HEK293 (cell line): ENCODE results near the gene KCNQ1.

Experiments
- CTCF ChIA-PET: fragments of 350-600 bp; formaldehyde crosslinking; extraction: SDS; loops from one replicate; lab custom pipeline; 2021; ENCODE audit warnings: antibody characterized with exemption; lab: Yijun Ruan, JAX
- POLR2A ChIA-PET: fragments of 300-600 bp; formaldehyde crosslinking; extraction: SDS; loops from one replicate; lab custom pipeline; 2020; ENCODE audit warnings: antibody characterized with exemption, inconsistent platforms; lab: Yijun Ruan, JAX
- H3K27ac ChIP-seq: fragments of 200-500 bp; sonication (Bioruptor generic); 2 replicates; pipeline ENCODE4 v1.5.1; 2014; ENCODE audit warnings: low read depth, low read length, control low read depth, inconsistent platforms; ENCODE audit errors: extremely low read depth
- H3K36me3 ChIP-seq, 2 experiments: fragments of 200-500 bp in 1 of 2; sonication (Bioruptor generic) in 1 of 2; 1 replicate in 1 of 2; 2 replicates in 1 of 2; pipeline ENCODE4 v1.5.1; 2014 to 2017; ENCODE audit warnings: inconsistent platforms in 2 of 2, low read length in 2 of 2; ENCODE audit not compliant: control insufficient read depth in 2 of 2, insufficient read depth in 1 of 2
- H3K4me1 ChIP-seq: fragments of 200-500 bp; sonication (Bioruptor generic); 2 replicates; pipeline ENCODE4 v1.5.1; 2014; ENCODE audit warnings: mild to moderate bottlenecking, low read length, inconsistent platforms; ENCODE audit not compliant: control insufficient read depth, insufficient read depth
- H3K4me3 ChIP-seq: 2 replicates; pipeline ENCODE4 v1.5.1; 2011; ENCODE audit warnings: low read depth, mild to moderate bottlenecking, control low read depth, low read length, moderate library complexity
- H3K9me3 ChIP-seq: fragments of 200-500 bp; sonication (Bioruptor generic); 2 replicates; pipeline ENCODE4 v1.5.1; 2014; ENCODE audit warnings: low read depth, low read length, inconsistent platforms; ENCODE audit not compliant: control insufficient read depth, insufficient read depth
- GLIS1 ChIP-seq: fragments of 450-650 bp; formaldehyde crosslinking; IDR thresholded peaks from 2 replicates; pipeline ENCODE4 v1.5.1; 2016; ENCODE audit warnings: missing biosample characterization, missing genetic modification characterization
- KLF8 ChIP-seq: fragments of 450-650 bp; formaldehyde crosslinking; IDR thresholded peaks from 2 replicates; pipeline ENCODE4 v1.5.1; 2016; ENCODE audit warnings: missing biosample characterization, missing genetic modification characterization
- SP7 ChIP-seq: fragments of 450-650 bp; formaldehyde crosslinking; IDR thresholded peaks from 2 replicates; pipeline ENCODE4 v1.5.1; 2016; ENCODE audit warnings: missing biosample characterization, missing genetic modification characterization
- ZFHX2 ChIP-seq: fragments of 450-650 bp; formaldehyde crosslinking; conservative IDR thresholded peaks from 2 replicates; pipeline ENCODE4 v1.5.1; 2016; ENCODE audit warnings: missing biosample characterization, missing genetic modification characterization
- ZNF157 ChIP-seq: fragments of 450-650 bp; formaldehyde crosslinking; IDR thresholded peaks from 2 replicates; pipeline ENCODE4 v1.5.1; 2016; ENCODE audit warnings: missing biosample characterization, missing genetic modification characterization
- ZNF19 ChIP-seq: fragments of 450-650 bp; formaldehyde crosslinking; IDR thresholded peaks from 2 replicates; pipeline ENCODE4; 2016; ENCODE audit warnings: missing biosample characterization, missing genetic modification characterization, low read depth
- ZNF266 ChIP-seq: fragments of 450-650 bp; formaldehyde crosslinking; IDR thresholded peaks from 2 replicates; pipeline ENCODE4 v1.5.1; 2016; ENCODE audit warnings: missing biosample characterization, missing genetic modification characterization, low read depth
- ZNF433 ChIP-seq: fragments of 450-650 bp; formaldehyde crosslinking; IDR thresholded peaks from 2 replicates; pipeline ENCODE4 v1.5.1; 2016; ENCODE audit warnings: missing biosample characterization, missing genetic modification characterization, low read depth
- ZNF514 ChIP-seq: fragments of 450-650 bp; formaldehyde crosslinking; IDR thresholded peaks from 2 replicates; pipeline ENCODE4 v1.5.1; 2016; ENCODE audit warnings: missing biosample characterization, missing genetic modification characterization
- ZNF571 ChIP-seq: fragments of 450-650 bp; formaldehyde crosslinking; IDR thresholded peaks from 2 replicates; pipeline ENCODE4 v1.5.0; 2017; ENCODE audit warnings: missing biosample characterization, missing genetic modification characterization
- ZNF654 ChIP-seq: fragments of 450-650 bp; formaldehyde crosslinking; IDR thresholded peaks from 2 replicates; pipeline ENCODE4 v1.5.1; 2016; ENCODE audit warnings: low read depth, missing biosample characterization, missing genetic modification characterization
- ZNF777 ChIP-seq: fragments of 450-650 bp; formaldehyde crosslinking; IDR thresholded peaks from 2 replicates; pipeline ENCODE4 v1.5.1; 2017; ENCODE audit warnings: missing biosample characterization, missing genetic modification characterization, borderline replicate concordance
- TF ChIP-seq, protein P1 (sequence below): sonication (generic); formaldehyde crosslinking; IDR thresholded peaks from 2 replicates; pipeline ENCODE4 v1.8.1; 2022; ENCODE audit warnings: mild to moderate bottlenecking, moderate library complexity, missing genetic modification reagents
- TF ChIP-seq, protein P2 (sequence below): fragments of 450-650 bp; formaldehyde crosslinking; IDR thresholded peaks from 2 replicates; pipeline ENCODE4 v1.5.1; 2016; ENCODE audit warnings: missing biosample characterization, missing genetic modification characterization
- TF ChIP-seq, protein P3 (sequence below): fragments of 450-650 bp; formaldehyde crosslinking; IDR thresholded peaks from 2 replicates; pipeline ENCODE4 v1.5.1; 2016; ENCODE audit warnings: missing biosample characterization, missing genetic modification characterization
- TF ChIP-seq, protein P4 (sequence below): fragments of 450-650 bp; formaldehyde crosslinking; IDR thresholded peaks from 2 replicates; pipeline ENCODE4 v1.5.1; 2016; ENCODE audit warnings: missing biosample characterization, missing genetic modification characterization
- TF ChIP-seq, protein P5 (sequence below): fragments of 450-650 bp; formaldehyde crosslinking; IDR thresholded peaks from 2 replicates; pipeline ENCODE4 v1.5.1; 2016; ENCODE audit warnings: missing biosample characterization, missing genetic modification characterization
- TF ChIP-seq, protein P6 (sequence below): fragments of 450-650 bp; formaldehyde crosslinking; IDR thresholded peaks from 2 replicates; pipeline ENCODE4 v1.5.1; 2017; ENCODE audit warnings: missing biosample characterization, missing genetic modification characterization
- TF ChIP-seq, protein P7 (sequence below): fragments of 450-650 bp; formaldehyde crosslinking; IDR thresholded peaks from 2 replicates; pipeline ENCODE4 v1.5.1; 2016; ENCODE audit warnings: missing biosample characterization, missing genetic modification characterization

The KCNQ1 gene

DNA sequence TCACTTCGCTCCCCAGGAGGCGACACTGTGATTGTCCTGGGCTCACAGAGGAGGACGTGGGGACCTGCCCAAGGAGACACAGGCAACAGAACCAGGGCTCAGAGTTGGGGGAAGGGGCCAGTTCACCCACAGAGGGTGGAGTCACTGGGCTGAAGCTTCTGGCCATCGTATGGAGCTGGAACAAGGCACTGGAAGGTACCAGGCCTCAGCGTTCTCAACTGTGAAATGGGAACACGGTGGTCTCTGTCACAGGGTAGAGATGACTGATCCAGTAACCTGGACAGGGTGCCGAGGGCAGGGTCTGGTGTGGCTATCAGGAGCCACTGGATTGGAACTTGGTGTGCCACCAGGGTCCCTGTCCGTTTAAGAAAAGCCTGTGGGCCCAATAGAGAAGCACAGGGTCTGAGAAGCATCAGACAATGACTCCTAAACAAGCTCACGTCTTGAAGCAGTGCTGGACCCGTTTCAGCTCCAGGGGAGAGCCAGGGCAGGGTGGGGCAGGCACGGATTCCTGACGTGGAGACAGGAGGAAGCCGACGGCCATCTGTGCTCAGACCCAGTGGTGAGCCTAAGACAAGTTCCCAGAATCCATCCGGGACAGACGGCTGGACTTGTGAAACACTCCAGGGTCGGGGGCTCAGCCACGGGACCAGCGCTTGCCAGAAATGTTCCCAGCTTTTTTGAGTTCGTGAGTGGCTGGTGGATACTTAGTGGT, 280.0 kb downstream of the KCNQ1 start:
- Histone ChIP-seq H3K27ac (no peak overlapping the region), H3K4me1 (peaks cover 7% of the 10 kb centered on the region), H3K4me3 (no peak overlapping the region), H3K36me3 (no peaks in the 10 kb centered on the region), H3K9me3 (no peaks in the 10 kb centered on the region)
- TF ChIP-seq ZNF571 (no peak), ZNF157 (tag by site-specific recombination) (no peak), ZNF19 (tag by site-specific recombination) (no peak), SP7 (tag by site-specific recombination) (no peak), ZNF777 (tag by site-specific recombination) (no peak), GLIS1 (tag by site-specific recombination) (no peak), ZNF514 (tag by site-specific recombination) (no peak), ZFHX2 (tag by site-specific recombination) (no peak), ZNF266 (tag by site-specific recombination) (no peak), ZNF654 (tag by site-specific recombination) (no peak), ZNF433 (tag by site-specific recombination) (no peak), KLF8 (tag by site-specific recombination) (no peak)
- TF ChIP-seq, protein P1, sequence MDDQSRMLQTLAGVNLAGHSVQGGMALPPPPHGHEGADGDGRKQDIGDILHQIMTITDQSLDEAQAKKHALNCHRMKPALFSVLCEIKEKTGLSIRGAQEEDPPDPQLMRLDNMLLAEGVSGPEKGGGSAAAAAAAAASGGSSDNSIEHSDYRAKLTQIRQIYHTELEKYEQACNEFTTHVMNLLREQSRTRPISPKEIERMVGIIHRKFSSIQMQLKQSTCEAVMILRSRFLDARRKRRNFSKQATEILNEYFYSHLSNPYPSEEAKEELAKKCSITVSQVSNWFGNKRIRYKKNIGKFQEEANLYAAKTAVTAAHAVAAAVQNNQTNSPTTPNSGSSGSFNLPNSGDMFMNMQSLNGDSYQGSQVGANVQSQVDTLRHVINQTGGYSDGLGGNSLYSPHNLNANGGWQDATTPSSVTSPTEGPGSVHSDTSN (CRISPR knock-in tag): no peak
- TF ChIP-seq, protein P2, sequence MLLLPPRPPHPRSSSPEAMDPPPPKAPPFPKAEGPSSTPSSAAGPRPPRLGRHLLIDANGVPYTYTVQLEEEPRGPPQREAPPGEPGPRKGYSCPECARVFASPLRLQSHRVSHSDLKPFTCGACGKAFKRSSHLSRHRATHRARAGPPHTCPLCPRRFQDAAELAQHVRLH (tag by site-specific recombination): no peak
- TF ChIP-seq, protein P3, sequence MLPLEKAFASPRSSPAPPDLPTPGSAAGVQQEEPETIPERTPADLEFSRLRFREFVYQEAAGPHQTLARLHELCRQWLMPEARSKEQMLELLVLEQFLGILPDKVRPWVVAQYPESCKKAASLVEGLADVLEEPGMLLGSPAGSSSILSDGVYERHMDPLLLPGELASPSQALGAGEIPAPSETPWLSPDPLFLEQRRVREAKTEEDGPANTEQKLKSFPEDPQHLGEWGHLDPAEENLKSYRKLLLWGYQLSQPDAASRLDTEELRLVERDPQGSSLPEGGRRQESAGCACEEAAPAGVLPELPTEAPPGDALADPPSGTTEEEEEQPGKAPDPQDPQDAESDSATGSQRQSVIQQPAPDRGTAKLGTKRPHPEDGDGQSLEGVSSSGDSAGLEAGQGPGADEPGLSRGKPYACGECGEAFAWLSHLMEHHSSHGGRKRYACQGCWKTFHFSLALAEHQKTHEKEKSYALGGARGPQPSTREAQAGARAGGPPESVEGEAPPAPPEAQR: no peak
- TF ChIP-seq, protein P4, sequence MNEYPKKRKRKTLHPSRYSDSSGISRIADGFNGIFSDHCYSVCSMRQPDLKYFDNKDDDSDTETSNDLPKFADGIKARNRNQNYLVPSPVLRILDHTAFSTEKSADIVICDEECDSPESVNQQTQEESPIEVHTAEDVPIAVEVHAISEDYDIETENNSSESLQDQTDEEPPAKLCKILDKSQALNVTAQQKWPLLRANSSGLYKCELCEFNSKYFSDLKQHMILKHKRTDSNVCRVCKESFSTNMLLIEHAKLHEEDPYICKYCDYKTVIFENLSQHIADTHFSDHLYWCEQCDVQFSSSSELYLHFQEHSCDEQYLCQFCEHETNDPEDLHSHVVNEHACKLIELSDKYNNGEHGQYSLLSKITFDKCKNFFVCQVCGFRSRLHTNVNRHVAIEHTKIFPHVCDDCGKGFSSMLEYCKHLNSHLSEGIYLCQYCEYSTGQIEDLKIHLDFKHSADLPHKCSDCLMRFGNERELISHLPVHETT (tag by site-specific recombination): no peak
- TF ChIP-seq, protein P5, sequence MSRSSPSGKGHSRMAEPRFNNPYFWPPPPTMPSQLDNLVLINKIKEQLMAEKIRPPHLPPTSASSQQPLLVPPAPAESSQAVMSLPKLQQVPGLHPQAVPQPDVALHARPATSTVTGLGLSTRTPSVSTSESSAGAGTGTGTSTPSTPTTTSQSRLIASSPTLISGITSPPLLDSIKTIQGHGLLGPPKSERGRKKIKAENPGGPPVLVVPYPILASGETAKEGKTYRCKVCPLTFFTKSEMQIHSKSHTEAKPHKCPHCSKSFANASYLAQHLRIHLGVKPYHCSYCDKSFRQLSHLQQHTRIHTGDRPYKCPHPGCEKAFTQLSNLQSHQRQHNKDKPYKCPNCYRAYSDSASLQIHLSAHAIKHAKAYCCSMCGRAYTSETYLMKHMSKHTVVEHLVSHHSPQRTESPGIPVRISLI: no peak
- TF ChIP-seq, protein P6, sequence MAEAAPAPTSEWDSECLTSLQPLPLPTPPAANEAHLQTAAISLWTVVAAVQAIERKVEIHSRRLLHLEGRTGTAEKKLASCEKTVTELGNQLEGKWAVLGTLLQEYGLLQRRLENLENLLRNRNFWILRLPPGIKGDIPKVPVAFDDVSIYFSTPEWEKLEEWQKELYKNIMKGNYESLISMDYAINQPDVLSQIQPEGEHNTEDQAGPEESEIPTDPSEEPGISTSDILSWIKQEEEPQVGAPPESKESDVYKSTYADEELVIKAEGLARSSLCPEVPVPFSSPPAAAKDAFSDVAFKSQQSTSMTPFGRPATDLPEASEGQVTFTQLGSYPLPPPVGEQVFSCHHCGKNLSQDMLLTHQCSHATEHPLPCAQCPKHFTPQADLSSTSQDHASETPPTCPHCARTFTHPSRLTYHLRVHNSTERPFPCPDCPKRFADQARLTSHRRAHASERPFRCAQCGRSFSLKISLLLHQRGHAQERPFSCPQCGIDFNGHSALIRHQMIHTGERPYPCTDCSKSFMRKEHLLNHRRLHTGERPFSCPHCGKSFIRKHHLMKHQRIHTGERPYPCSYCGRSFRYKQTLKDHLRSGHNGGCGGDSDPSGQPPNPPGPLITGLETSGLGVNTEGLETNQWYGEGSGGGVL (tag by site-specific recombination): no peak
- TF ChIP-seq, protein P7, sequence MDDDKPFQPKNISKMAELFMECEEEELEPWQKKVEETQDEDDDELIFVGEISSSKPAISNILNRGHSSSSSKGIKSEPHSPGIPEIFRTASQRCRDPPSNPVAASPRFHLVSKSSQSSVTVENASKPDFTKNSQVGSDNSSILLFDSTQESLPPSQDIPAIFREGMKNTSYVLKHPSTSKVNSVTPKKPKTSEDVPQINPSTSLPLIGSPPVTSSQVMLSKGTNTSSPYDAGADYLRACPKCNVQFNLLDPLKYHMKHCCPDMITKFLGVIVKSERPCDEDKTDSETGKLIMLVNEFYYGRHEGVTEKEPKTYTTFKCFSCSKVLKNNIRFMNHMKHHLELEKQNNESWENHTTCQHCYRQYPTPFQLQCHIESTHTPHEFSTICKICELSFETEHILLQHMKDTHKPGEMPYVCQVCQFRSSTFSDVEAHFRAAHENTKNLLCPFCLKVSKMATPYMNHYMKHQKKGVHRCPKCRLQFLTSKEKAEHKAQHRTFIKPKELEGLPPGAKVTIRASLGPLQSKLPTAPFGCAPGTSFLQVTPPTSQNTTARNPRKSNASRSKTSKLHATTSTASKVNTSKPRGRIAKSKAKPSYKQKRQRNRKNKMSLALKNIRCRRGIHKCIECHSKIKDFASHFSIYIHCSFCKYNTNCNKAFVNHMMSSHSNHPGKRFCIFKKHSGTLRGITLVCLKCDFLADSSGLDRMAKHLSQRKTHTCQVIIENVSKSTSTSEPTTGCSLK (tag by site-specific recombination): no peak
- POLR2A ChIA-PET: interaction anchor here (1.0 to 2.2 kb wide), 2 partner anchors 15 to 25 kb away, joined by 3 to 13 read pairs; partner anchors contain the start of gene KCNQ1OT1
- CTCF ChIA-PET: no interaction called here
